Liver (tissue), 9 donors: Measurements from ENCODE around the gene SHC2. TPM values are rescaled to one million over a fixed set of nuclear protein-coding genes. Genes with fewer than 3 reads are reported as not detected.

Source experiments
- DNase-seq: peaks from one replicate; pipeline ENCODE4 v3.0.0-alpha.2; 2017; ENCODE audit warnings: low spot score
- H3K27ac ChIP-seq, 2 donors: one replicate each; pipeline ENCODE4 v1.7.0; 2013; ENCODE audit warnings: inconsistent platforms in 2 of 2, low read length in 2 of 2, control low read depth in 1 of 2, low read depth in 1 of 2, mild to moderate bottlenecking in 1 of 2
- H3K27me3 ChIP-seq, 4 donors: one replicate each; pipeline versions ENCODE4 v1.6.1 to v1.7.0; 2013; ENCODE audit warnings: low read length in 3 of 4, inconsistent platforms in 1 of 4, mild to moderate bottlenecking in 1 of 4, moderate library complexity in 1 of 4; ENCODE audit not compliant: control insufficient read depth in 4 of 4, insufficient read depth in 4 of 4
- H3K36me3 ChIP-seq, 4 donors: one replicate each; pipeline versions ENCODE4 v1.6.1 to v1.7.0; 2013; ENCODE audit warnings: low read length in 3 of 4, mild to moderate bottlenecking in 3 of 4, low read depth in 1 of 4, moderate library complexity in 1 of 4; ENCODE audit not compliant: control insufficient read depth in 4 of 4, insufficient read depth in 3 of 4
- H3K4me1 ChIP-seq, 4 donors: one replicate each; pipeline versions ENCODE4 v1.6.1 to v1.7.0; 2013; ENCODE audit warnings: low read length in 3 of 4, mild to moderate bottlenecking in 3 of 4, moderate library complexity in 1 of 4; ENCODE audit not compliant: control insufficient read depth in 4 of 4, insufficient read depth in 4 of 4
- H3K4me3 ChIP-seq, 3 donors: one replicate each; pipeline versions ENCODE4 v1.6.1 to v1.7.0; 2013; ENCODE audit warnings: low read length in 3 of 3, control low read depth in 1 of 3, low read depth in 1 of 3, mild to moderate bottlenecking in 1 of 3
- H3K9ac ChIP-seq, 2 donors: one replicate each; pipeline ENCODE4 v1.7.0; 2013; ENCODE audit warnings: low read length in 2 of 2, mild to moderate bottlenecking in 2 of 2, moderate library complexity in 2 of 2, control low read depth in 1 of 2, low read depth in 1 of 2
- H3K9me3 ChIP-seq, 4 donors: one replicate each; pipeline versions ENCODE4 v1.6.1 to v1.7.0; 2013; ENCODE audit warnings: low read length in 3 of 4; ENCODE audit not compliant: control insufficient read depth in 4 of 4
- ATF3 ChIP-seq: IDR thresholded peaks from 2 replicates; pipeline ENCODE4 v1.6.1; 2016; ENCODE audit warnings: antibody characterized with exemption
- CTCF ChIP-seq: fragments of 150-350 bp; IDR thresholded peaks from 2 replicates; pipeline ENCODE4 v1.5.1; 2017; ENCODE audit warnings: improper control_type of control experiment, low read depth, low read length; ENCODE audit not compliant: missing input control
- EGR1 ChIP-seq, 2 donors: IDR thresholded peaks; 2 replicates each; pipeline ENCODE4 v1.6.1; 2016 to 2018; ENCODE audit warnings: antibody characterized with exemption in 2 of 2, low read depth in 2 of 2
- FOXA1 ChIP-seq: IDR thresholded peaks from 2 replicates; pipeline ENCODE4 v1.6.1; 2016; ENCODE audit warnings: antibody characterized with exemption
- FOXA2 ChIP-seq: IDR thresholded peaks from 2 replicates; pipeline ENCODE4 v1.6.1; 2016; ENCODE audit warnings: antibody characterized with exemption
- HNF4G ChIP-seq: IDR thresholded peaks from 2 replicates; pipeline ENCODE4 v1.6.1; 2016; ENCODE audit warnings: antibody characterized with exemption
- JUND ChIP-seq, 2 donors: IDR thresholded peaks; 2 replicates each; pipeline ENCODE4 v1.6.1; 2016; ENCODE audit warnings: antibody characterized with exemption in 2 of 2
- MAX ChIP-seq: IDR thresholded peaks from 2 replicates; pipeline ENCODE4 v1.6.1; 2016; ENCODE audit warnings: antibody characterized with exemption
- NR2F2 ChIP-seq: IDR thresholded peaks from 2 replicates; pipeline ENCODE4 v1.6.1; 2016; ENCODE audit warnings: antibody characterized with exemption
- RAD21 ChIP-seq, 2 donors: IDR thresholded peaks; 2 replicates each; pipeline ENCODE4 v1.6.1; 2016; ENCODE audit warnings: antibody characterized with exemption in 2 of 2, mild to moderate bottlenecking in 2 of 2
- REST ChIP-seq: IDR thresholded peaks from 2 replicates; pipeline ENCODE4 v1.6.1; 2016; ENCODE audit warnings: antibody characterized with exemption, mild to moderate bottlenecking
- RXRA ChIP-seq, 2 donors: IDR thresholded peaks; 2 replicates each; pipeline ENCODE4 v1.6.1; 2017 to 2018; ENCODE audit warnings: antibody characterized with exemption in 2 of 2, mild to moderate bottlenecking in 1 of 2
- SP1 ChIP-seq: IDR thresholded peaks from 2 replicates; pipeline ENCODE4 v1.6.1; 2018; ENCODE audit warnings: antibody characterized with exemption, mild to moderate bottlenecking
- TAF1 ChIP-seq: conservative IDR thresholded peaks from 2 replicates; pipeline ENCODE4 v1.6.1; 2016; ENCODE audit warnings: antibody characterized with exemption, mild to moderate bottlenecking
- ZBTB33 ChIP-seq: IDR thresholded peaks from 2 replicates; pipeline ENCODE4 v1.6.1; 2016; ENCODE audit warnings: antibody characterized with exemption
- WGBS: extraction: QIAGEN DNeasy Blood & Tissue Kit; methylation state at CpG from one replicate; pipeline ENCODE4 v1.1.7; 2013; 5-methylcytosine and 5-hydroxymethylcytosine counted together
- polyA plus RNA-seq, 2 donors: library from polyadenylated mRNA; stranded (reverse) in 1 of 2; unstranded in 1 of 2; fragments of 200-250 nt in 1 of 2; fragments of >200 nt in 1 of 2; fragmentation: Nextera tagmentation in 1 of 2; extraction: Ambion mirVana in 1 of 2; gene quantifications; one replicate each; pipeline versions ENCODE4 v1.2.1 to v1.2.3, GENCODE V29; 2013 to 2015
- total RNA-seq, 2 donors: library from RNA; depleted of rRNA; stranded (reverse); fragments of >200 nt; gene quantifications; one replicate each; pipeline ENCODE4 v1.2.3, GENCODE V29; 2014
- donor health status: healthy.
- donor health status: healthy.
- donor health status: healthy.
- donor health status: healthy.
- donor health status: healthy.

SHC2 gene
- total and polyA plus RNA-seq, 4 donors: 15.6 to 43.0 (median 23.0) TPM

GRCh38 chr19:370641-371330, 90.0 kb downstream of the SHC2 start:
- Histone ChIP-seq H3K27ac (no peak overlapping the region), H3K27me3 (peaks cover 0 to 11% (median 4%) of the 10 kb centered on the region in 4 donors), H3K9me3 (no peaks in the 10 kb centered on the region), H3K4me3 (no peak overlapping the region), H3K4me1 (no peaks in the 10 kb centered on the region), H3K36me3 (no peaks in the 10 kb centered on the region), H3K9ac (no peak overlapping the region)
- 89% methylated on average over 43 of the region's 43 CpGs for WGBS
- TF ChIP-seq RAD21 (IDR thresholded peaks at IDR 0.05) (no peak), RXRA (IDR thresholded peaks at IDR 0.05) (no peak), HNF4G (no peak), SP1 (no peak), ATF3 (no peak)
- DNase-seq: no peak

- Histone ChIP-seq H3K27ac (no peak overlapping the region), H3K27me3 (peaks cover 0 to 8% (median 3%) of the 10 kb centered on the region in 4 donors), H3K4me3 (no peak overlapping the region), H3K36me3 (no peaks in the 10 kb centered on the region), H3K9ac (no peak overlapping the region), H3K4me1 (no peaks in the 10 kb centered on the region), H3K9me3 (no peaks in the 10 kb centered on the region)
- TF ChIP-seq FOXA1 (no peak), HNF4G (no peak), RAD21 (IDR thresholded peaks at IDR 0.05) (no peak), CTCF (no peak), EGR1 (IDR thresholded peaks at IDR 0.05; ENCODE audit: low read depth in 2 of 2) (no peak), ZBTB33 (no peak), ATF3 (no peak), TAF1 (no peak), NR2F2 (no peak), MAX (no peak), SP1 (no peak), JUND (IDR thresholded peaks at IDR 0.05) (no peak), FOXA2 (no peak)
- DNase-seq: no peak
- WGBS: 92% methylated on average over 14 of the region's 14 CpGs
Observed at GRCh38 chr19:369876-370275, 91.0 kb downstream of the SHC2 start.

GRCh38 chr19:369256-369655, 91.6 kb downstream of the SHC2 start:
- peaks cover 0 to 8% (median 0%) of the 10 kb centered on the region in 4 donors for H3K27me3 ChIP-seq
- no peaks in the 10 kb centered on the region for H3K4me1 ChIP-seq
- H3K36me3 ChIP-seq: no peaks in the 10 kb centered on the region
- no peaks in the 10 kb centered on the region for H3K9me3 ChIP-seq
- H3K27ac ChIP-seq: no peak overlapping the region
- WGBS: 83% methylated on average over 13 of the region's 13 CpGs
- no peak overlapping the region for H3K4me3 ChIP-seq
- no peak overlapping the region for H3K9ac ChIP-seq
- DNase-seq: no peak
- TF ChIP-seq RAD21 (IDR thresholded peaks at IDR 0.05): no peak
- no peak for TF ChIP-seq JUND (IDR thresholded peaks at IDR 0.05)
- no peak for TF ChIP-seq FOXA2
- TF ChIP-seq ATF3: no peak
- TF ChIP-seq EGR1 (IDR thresholded peaks at IDR 0.05; ENCODE audit: low read depth in 2 of 2): no peak
- no peak for TF ChIP-seq RXRA (IDR thresholded peaks at IDR 0.05)
- TF ChIP-seq CTCF: no peak
- no peak for TF ChIP-seq REST
- TF ChIP-seq NR2F2: no peak
